Endothelial cell (in vitro differentiated cells): ENCODE data around the gene RIPK3. TPM values are rescaled to one million over a fixed set of nuclear protein-coding genes. Genes with fewer than 3 reads are reported as not detected.

Experiments used
- DNase-seq: peaks from one replicate; pipeline ENCODE4 v3.0.0; 2021; ENCODE audit warnings: low spot score
- H3K27ac Mint-ChIP-seq: one replicate; pipeline ENCODE4 v1.8.0; 2021; ENCODE audit warnings: mixed read lengths, inconsistent platforms; ENCODE audit not compliant: unreplicated experiment
- H3K27me3 Mint-ChIP-seq: one replicate; pipeline ENCODE4 v1.8.0; 2021; ENCODE audit warnings: mild to moderate bottlenecking, moderate library complexity, mixed read lengths, inconsistent platforms; ENCODE audit not compliant: unreplicated experiment
- H3K36me3 Mint-ChIP-seq: one replicate; pipeline ENCODE4 v1.8.0; 2021; ENCODE audit warnings: mild to moderate bottlenecking, low read depth, mixed read lengths, inconsistent platforms; ENCODE audit not compliant: unreplicated experiment
- H3K4me1 Mint-ChIP-seq: one replicate; pipeline ENCODE4 v1.8.0; 2021; ENCODE audit warnings: mild to moderate bottlenecking, mixed read lengths, inconsistent platforms; ENCODE audit not compliant: unreplicated experiment
- H3K4me3 Mint-ChIP-seq: one replicate; pipeline ENCODE4 v1.8.0; 2021; ENCODE audit warnings: mild to moderate bottlenecking, mixed read lengths, inconsistent platforms; ENCODE audit not compliant: unreplicated experiment
- H3K9me3 Mint-ChIP-seq: one replicate; pipeline ENCODE4 v1.8.0; 2021; ENCODE audit warnings: mixed read lengths, inconsistent platforms; ENCODE audit not compliant: unreplicated experiment
- CTCF ChIP-seq: fragments of 200-600 bp; sonication (generic); IDR thresholded peaks from one replicate; pipeline ENCODE4 v1.5.0; 2021; ENCODE audit warnings: antibody characterized with exemption; ENCODE audit not compliant: unreplicated experiment
- total RNA-seq: library from RNA; stranded (reverse); fragmentation: NEBNext Ultra II Directional; extraction: Animal tissue kit (Norgen Biotek cat#: 25700); gene quantifications from one replicate; pipeline ENCODE4 v1.2.1, GENCODE V29; 2021; ENCODE audit not compliant: unreplicated experiment

The RIPK3 gene
- total RNA-seq, 1 donor from 2014 or later, result 2.6 TPM

GRCh38 chr14:24343795-24344660 is 4.2 kb upstream of the RIPK3 start:
- no peaks in the 10 kb centered on the region for H3K36me3 Mint-ChIP-seq
- no peaks in the 10 kb centered on the region for H3K9me3 Mint-ChIP-seq
- no peak for DNase-seq
- no peak overlapping the region for H3K27ac Mint-ChIP-seq
- H3K4me3 Mint-ChIP-seq, result no peak overlapping the region
- H3K4me1 Mint-ChIP-seq, result peaks cover 12% of the 10 kb centered on the region
- H3K27me3 Mint-ChIP-seq, result peaks cover 12% of the 10 kb centered on the region
- no peak for TF ChIP-seq CTCF

- no peaks in the 10 kb centered on the region for H3K9me3 Mint-ChIP-seq
- H3K4me1 Mint-ChIP-seq, result peaks cover 19% of the 10 kb centered on the region
- H3K36me3 Mint-ChIP-seq, result no peaks in the 10 kb centered on the region
- H3K4me3 Mint-ChIP-seq, result no peak overlapping the region
- DNase-seq, result no peak
- H3K27me3 Mint-ChIP-seq, result peaks cover 16% of the 10 kb centered on the region
- TF ChIP-seq CTCF, result no peak
- H3K27ac Mint-ChIP-seq, result no peak overlapping the region
These were observed 3.1 kb upstream of the RIPK3 start for GRCh38 chr14:24342889-24343288.

GRCh38 chr14:24340606-24341005 is 815 bp upstream of the RIPK3 start:
- no peak overlapping the region for H3K4me3 Mint-ChIP-seq
- peaks cover 28% of the 10 kb centered on the region for H3K27me3 Mint-ChIP-seq
- DNase-seq, result no peak
- no peak overlapping the region for H3K27ac Mint-ChIP-seq
- peaks cover 20% of the 10 kb centered on the region for H3K4me1 Mint-ChIP-seq
- TF ChIP-seq CTCF, result no peak
- no peaks in the 10 kb centered on the region for H3K36me3 Mint-ChIP-seq
- H3K9me3 Mint-ChIP-seq, result no peaks in the 10 kb centered on the region

GRCh38 chr14:24338843-24339242 is 948 bp downstream of the RIPK3 start:
- no peak for TF ChIP-seq CTCF
- DNase-seq, result no peak
- Mint-ChIP-seq H3K4me3 (no peak overlapping the region), H3K36me3 (peaks cover 3% of the 10 kb centered on the region), H3K27me3 (peaks cover 35% of the 10 kb centered on the region), H3K4me1 (peaks cover 27% of the 10 kb centered on the region), H3K27ac (no peak overlapping the region), H3K9me3 (no peaks in the 10 kb centered on the region)

- DNase-seq, result no peak
- Mint-ChIP-seq H3K4me3 (no peak overlapping the region), H3K27ac (no peak overlapping the region), H3K36me3 (peaks cover 3% of the 10 kb centered on the region), H3K9me3 (no peaks in the 10 kb centered on the region), H3K4me1 (peaks cover 27% of the 10 kb centered on the region), H3K27me3 (peaks cover 37% of the 10 kb centered on the region)
- no peak for TF ChIP-seq CTCF
These were observed 2.0 kb downstream of the RIPK3 start for GRCh38 chr14:24337824-24338175.
